Stimulated activated naive CD4-positive, alpha-beta T cell (primary cell): ENCODE measurements around the gene LRRC8C.
A peak's percentile ranks its signal among the peaks of the same experiment; 100 is the strongest.

Experiments used
- DNase-seq, 6 experiments: peaks; one replicate each; lab custom pipeline; 2025; lab: John Stamatoyannopoulos, UW

LRRC8C gene

DNA sequence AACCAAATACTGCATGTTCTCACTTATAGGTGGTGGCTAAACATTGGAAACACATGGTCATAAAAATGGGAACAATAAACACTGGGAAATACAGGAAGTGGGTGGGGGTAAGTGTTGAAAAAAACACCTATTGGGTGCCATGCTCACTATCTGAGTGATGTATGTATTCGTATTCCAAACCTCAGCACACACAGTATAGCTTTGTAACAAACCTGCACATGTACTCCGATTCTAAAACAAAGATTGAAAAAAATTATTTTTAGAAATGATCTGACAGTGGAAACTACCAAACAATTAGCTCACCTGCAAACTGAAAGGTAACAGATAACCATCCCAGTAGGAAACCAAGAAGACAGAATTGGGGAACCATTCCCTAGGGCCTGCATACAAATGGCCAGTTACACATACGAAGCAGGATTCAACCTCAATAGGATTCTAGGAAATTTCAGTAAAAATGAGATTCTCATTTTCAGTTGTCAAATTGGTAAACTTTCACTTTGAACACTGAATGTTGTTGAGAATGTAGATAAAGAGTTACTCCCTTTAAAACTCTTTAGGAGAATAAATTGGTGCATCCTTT, 99.8 kb downstream of the LRRC8C start:
- DNase-seq = no peak

DNA sequence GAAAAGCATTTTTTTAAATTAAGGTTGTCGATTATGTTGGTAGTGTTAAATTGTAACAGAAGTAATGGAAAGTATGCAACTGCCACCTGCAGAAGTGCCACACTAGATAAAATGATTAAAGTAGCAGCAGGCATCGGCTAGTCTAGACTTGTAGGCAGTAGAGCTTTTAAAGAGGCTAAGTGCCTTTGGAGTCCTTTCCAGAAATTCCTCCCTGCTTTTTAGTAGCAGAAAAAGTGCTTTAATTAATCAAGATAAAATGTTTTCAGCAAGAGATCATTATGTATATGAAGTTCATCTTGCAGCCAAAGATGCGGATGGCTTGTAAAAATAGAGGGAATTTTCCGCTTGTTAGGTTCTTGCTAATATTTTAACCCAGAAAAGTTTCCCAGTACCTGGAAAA, 100.8 kb downstream of the LRRC8C start:
- no peak for DNase-seq

DNA sequence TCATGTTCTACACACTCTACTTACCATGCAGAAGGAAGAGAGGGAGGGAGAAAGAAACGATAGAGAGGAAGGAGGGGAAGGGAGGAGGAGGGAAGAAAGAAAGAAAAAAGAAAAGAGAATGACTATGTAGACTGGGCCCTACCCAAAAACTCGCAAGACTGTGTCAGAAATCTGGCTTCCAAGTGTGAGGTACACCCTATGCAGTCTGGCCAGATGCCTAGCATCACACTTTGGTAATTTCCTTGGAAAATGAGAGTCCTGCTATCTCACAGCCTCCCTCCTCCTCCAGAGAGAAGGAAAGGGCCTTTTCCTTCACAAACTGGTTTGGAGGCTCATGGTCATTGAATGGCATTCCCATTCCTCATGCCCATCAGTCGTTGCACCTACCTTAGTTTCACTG, 101.5 kb downstream of the LRRC8C start:
- no peak for DNase-seq

DNA sequence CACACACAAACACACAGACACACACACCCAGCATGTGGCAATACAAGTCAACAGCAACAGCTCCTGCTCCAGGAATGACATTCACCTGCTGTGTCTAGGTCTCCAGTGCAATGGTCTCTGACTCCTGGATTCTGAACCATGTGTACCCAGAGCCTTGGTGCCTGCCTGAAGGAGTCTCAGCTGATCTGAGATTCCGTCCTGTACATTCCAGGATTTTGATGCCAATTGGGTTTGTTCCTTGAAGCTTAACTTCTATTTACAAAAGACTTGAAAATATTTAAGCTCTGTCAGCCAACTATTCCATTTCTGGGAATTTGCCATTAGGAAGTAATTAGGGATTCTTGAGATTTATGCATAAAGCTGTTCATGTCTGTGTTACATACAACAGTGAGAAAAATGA, 102.6 kb downstream of the LRRC8C start:
- DNase-seq = no peak

DNA sequence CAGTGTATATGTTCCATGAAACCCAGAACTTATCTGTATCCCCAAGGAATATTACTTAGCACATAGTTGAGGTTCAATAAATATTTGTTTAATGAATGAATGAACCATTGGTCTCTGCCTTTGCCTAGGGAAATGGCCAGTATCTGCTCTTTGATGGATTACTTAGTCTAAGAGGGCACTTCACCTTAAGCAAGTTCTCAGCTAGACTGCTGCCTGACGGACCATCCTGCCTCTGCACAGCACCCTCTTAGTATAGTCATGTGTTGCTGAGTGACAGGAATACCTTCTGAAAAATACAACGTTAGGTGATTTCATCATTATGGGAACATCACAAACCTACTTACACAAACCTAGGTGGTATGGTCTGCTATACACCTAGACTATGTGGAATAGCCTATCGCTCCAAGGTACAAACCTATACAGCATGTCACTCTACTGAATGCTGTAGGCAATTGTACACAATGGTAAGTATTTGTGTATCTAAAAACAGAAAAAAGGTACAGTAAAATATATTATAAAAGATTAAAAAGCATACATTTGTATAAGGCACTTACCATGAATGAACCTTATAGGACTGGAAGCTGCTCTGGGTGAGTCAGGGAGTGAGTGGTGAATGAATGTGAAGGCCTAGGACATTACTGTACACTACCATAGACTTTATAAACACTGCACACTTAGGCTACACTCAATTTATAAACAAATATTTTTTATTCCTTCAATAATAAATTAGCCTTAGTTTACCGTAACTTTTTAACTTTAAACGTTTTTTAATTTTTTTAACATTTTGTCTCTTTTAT, 104.2 kb downstream of the LRRC8C start:
- DNase-seq = no peak

DNA sequence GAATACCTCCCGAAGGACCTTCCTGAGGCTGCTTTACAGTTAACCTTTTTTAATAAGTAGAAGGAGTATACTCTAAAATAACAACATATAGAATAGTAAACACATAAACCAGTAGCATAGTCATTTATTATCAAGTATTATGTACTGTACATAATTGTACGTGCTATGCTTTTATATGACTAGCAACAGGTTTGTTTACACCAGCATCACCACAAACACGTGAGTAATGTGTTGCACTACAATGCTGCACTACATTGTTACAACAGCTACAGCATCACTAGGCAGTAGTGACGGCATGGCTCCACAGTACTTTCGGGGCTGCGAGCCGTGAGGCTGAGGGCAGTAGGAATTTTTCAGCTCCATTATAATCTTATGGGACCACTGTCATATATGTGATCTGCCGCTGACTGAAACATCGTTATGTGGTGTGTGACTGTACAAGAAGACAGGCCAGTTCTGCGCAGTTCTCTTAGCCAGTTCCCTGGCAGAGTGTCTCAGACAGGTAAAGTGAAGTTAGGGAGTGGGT, 105.1 kb downstream of the LRRC8C start:
- no peak for DNase-seq

DNA sequence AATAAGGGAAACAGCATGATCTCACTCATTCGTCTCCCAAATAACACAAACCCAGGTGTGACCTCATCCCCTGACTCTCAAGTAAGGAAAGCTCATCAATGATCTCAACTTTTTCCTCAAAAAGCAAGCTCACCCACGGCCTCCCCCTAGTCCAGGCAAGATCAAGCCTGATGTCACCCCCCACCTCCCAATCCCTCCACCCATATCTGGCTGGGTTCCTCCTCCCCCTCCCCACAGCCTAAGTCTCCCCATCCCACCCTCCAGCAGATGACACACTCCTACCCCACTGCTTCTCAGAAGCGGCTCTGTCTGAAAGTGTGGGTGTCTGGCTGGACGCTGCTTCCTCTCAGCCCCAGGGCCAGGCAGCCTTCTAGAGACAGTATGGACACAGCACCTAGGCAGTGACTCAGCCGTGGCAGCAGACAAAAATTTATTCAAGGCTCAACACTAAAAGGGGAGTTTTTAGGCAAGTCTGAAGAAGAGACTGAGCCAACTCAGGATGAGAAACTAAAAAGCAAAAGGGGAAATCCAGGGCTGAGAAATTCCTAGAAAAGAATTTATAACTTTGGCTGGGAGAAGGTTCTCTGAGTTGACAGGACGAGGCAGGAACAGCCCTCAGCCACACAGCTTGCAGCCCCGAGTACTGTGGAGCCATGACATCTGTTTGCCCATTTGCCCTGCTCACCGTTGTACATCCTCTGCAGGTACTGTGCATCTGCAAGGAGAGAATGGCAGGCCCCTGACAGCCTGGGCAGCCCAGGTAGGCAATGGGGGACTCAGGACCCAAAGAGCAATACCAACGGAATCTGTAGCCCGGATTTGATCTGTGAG, 106.3 kb downstream of the LRRC8C start:
- no peak for DNase-seq

DNA sequence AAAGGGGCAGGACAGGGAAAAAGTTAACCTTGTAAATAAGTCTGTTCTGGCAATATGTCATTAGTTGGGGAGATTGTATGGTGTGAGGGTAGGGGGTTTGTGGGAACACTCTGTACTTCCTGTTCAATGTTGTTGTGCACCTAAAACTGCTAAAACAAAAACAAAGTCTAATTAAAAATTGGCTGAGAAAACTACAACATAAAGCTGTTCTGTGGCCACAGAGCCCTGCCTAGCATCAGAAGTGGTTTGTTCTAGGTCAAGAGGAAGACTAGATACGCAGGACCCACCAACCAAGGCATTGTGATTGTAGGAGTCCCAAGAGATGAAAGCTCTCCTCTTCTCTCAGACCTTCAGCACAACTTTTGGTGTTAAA, 106.9 kb downstream of the LRRC8C start:
- DNase-seq = no peak

DNA sequence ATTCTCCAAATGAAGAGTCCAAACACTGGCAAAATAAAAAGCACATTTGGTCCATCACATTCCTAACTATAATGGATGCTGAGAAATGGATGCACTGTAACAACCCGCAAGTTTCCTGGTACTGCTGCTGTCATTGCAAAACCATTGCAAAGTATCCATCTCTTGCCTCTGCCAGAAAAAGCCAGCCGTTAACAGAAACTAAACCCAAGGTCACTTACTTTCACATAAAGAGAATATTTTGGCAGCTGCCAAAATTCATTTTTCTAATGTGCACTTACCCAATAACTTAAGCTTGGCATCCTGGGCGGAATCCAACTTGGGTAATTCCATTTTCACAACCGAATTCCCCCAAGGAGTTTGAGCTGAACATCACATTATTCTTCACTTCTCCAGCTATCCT, 110.9 kb downstream of the LRRC8C start:
- DNase-seq = no peak

DNA sequence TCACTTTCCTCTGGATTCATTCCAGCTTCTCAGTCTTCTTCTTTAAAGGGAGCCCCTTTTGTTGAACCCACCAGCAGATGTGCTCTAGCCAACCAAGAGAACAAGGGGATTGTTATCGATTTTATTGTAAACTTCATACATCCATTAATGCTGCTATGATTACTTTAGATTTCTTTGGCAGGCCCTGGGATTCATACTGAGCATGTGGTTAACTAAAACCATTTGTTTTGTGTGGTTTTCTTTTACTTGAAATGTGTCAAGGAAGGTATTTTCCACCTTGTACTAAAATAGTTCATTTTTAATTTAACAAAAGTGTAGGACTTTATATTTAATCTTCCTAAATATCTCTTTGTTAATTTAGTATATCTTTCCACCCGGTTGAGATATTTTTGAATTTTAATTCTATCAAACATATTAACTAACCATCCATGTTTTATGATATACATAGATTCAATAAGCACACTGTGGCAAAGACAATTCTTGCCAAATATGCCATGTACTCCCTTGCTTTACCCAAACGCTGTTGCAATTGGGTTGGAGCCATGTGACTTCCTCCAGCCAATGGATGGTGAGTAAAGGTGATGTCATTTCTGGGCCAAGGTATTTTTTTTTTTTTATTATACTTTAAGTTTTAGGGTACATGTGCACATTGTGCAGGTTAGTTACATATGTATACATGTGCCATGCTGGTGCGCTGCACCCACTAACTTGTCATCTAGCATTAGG, 113.7 kb downstream of the LRRC8C start:
- no peak for DNase-seq

DNA sequence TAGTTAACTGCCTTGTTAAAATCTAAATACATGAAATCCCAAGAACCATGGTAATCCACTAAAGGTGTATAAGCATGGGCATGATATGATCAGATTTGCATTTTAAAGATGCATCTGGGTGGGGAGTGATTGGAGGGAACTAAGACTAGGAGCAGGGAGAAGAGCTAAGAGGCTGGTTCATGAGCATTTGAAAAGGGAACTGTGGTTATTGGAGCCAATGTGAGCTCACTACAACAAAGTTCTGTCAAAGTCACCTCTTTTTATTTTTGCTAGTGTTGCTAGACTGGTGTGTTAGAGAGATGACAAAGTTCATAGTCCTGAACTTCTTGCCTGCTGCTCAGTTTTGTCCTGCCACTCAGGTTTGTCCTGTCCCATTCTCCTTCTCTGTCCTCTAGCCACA, 120.8 kb downstream of the LRRC8C start:
- DNase-seq = no peak

DNA sequence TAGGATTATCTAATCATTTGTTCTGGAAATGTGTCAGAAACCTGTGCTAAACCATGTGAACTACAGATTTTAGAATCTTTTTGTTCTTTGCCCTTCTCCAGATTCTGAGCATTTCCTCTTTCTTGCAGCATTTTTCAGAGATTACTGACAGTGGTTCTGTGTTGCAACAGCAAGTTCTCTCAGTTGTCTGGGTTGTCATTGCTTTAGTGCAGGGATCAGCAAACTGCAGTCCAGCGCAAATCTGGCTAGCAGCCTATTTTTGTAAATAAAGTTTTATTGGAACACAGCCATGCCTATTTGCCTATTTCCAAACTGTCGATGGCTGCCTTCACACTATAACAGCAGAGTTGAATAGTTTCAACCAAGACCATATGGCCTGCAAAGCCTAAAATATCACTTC, 121.6 kb downstream of the LRRC8C start:
- DNase-seq = peak in 2 of 6 experiments; percentile 16 to 23

DNA sequence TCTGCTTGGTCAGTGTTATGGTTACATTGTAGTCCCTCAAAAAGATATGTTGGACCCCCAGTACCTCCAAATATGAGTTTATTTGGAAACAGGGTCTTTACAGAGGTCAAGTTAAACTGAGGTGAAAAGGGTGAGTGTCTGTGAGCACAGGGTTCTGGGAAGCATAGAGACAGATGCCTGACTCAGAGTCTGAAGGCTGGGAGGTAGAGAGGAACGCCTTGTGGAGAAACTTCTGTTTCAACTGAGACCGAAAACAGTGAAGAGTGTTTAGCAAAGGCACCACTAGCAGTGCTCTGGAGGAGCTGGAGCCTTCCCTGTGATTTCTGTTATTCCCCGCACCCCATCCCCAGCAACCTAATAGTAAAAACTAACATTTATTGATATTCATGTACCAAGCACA, 122.7 kb downstream of the LRRC8C start:
- no peak for DNase-seq

DNA sequence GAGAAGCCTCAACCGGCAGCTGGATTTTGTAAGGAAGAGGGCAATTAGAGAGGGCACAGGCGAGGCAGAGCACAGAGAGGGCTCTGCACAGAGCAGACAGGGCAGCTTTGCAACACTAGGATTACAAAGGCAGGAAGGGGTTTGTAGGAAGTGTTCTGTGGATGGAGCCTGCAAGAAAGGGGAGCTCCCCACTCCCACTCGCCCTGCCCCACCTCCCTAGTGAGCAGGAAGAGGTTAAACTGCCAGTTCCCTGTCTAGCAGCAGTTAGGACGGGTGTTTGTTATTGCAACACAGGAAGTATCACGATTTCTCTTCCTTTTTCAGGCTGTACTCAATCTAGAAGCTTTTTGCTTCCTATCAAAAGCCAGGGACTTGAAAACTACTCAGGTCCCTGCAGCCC, 124.6 kb downstream of the LRRC8C start:
- peak in 4 of 6 experiments; percentile 9 to 46 (median 30) for DNase-seq

DNA sequence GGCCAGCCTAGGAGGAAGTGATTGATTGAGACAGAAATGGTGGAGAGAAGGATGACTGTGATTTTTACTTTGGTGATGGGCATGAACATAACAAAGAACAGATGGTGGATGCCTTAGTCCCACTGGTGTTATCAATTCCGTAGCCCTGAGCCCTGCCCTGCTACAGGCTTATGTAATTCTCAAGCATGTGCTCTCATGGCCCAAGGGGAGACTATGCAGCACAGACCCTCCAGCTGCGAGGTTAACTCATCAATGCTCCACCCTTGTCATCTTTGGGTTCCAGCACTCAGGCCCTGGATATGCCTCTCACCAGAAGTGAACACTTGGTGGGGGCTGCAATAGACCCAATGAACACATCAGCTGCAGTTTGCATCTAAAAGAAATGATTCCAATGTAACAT, 125.2 kb downstream of the LRRC8C start:
- DNase-seq = no peak

DNA sequence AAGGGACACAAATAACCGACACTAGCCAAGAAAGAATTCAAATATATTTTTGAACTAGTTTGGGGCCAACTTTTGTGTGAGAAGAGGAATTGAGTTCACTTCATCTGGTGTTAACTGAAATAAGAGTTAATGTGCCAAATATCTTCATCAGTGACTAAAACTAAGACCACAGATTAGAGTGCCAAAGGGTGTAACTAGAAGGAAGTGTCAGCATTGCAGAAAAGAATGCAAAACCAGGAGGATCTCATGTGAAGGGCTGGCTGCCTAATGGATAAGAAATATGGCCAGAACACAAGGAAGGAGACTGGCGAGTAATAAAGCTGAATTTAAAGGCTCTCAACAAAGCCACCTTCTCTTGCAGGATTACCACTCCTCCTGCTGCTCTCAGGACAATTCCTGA, 126.1 kb downstream of the LRRC8C start:
- no peak for DNase-seq

DNA sequence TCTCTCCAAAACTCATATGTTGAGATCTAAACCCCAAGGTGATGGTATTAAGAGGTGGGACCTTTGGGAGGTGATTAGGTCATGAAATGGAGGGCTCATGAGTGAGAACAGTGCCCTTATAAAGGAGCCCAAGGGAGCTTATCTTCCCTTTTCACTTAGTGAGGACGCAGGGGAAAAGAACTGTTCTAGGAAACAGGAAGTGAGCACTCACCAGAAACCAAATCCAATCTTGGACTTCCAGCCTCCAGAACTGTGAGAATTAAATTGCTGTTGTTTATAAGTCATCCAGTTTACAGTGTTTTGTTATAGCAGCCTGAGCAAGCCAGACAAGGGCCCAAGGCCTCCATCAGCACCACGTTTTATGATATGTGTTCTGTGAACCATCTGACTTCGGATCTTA, 127.6 kb downstream of the LRRC8C start:
- DNase-seq = no peak

DNA sequence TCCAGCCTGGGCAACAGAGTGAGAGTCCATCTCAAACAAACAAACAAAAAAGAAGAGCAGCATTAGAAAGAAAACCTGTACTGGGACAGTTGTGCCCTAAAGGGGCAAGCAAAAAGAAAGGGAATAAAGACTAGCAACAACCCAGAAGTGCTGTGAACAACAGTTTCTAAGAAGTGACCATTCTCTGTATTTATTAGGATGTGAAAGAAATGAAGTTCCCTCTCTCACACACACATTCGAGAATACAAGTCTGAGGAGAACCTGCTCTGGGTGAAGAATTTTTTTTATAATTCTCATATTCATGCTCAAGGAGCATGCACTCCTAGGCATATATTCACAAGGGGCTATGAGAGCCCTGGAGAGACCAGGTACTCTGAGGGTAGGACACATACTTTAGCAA, 128.4 kb downstream of the LRRC8C start:
- no peak for DNase-seq

DNA sequence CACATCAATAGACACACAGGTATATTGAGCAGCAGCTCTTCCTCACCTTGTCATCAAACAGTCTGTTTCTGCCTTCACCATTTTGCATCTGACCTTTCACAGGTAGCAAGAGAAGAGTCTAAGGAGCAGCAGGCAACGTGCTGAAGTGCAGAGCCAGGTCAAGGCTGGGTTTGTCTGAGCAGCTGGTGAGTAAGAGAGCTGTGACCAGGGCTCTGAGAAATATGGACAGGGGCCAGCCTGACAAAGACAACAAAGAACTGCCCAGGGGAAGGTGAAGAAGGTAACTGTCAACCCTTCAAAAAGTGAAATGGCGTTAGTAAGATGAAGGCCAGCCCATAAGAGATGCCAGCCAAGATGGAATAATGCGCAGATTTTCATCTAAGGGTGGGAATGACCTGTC, 129.0 kb downstream of the LRRC8C start:
- no peak for DNase-seq

DNA sequence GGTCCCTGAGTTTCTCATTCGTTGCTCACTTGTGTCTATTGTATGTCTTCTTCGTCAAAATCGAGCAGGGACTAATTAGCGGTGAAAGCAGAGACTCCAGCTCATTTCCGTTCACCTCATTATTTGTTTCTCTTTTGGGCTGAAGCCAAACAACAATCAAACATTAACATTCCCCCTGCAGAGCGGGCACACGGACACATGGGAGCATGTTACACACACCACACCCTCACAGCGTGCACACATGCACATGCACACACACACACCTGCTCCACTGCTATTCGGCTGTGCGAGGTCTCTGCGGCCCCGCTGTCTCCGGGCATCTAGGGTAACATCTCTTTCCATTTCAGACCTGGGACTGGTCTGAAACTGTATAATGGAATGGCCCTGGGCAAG, 129.5 kb downstream of the LRRC8C start:
- no peak for DNase-seq

DNA sequence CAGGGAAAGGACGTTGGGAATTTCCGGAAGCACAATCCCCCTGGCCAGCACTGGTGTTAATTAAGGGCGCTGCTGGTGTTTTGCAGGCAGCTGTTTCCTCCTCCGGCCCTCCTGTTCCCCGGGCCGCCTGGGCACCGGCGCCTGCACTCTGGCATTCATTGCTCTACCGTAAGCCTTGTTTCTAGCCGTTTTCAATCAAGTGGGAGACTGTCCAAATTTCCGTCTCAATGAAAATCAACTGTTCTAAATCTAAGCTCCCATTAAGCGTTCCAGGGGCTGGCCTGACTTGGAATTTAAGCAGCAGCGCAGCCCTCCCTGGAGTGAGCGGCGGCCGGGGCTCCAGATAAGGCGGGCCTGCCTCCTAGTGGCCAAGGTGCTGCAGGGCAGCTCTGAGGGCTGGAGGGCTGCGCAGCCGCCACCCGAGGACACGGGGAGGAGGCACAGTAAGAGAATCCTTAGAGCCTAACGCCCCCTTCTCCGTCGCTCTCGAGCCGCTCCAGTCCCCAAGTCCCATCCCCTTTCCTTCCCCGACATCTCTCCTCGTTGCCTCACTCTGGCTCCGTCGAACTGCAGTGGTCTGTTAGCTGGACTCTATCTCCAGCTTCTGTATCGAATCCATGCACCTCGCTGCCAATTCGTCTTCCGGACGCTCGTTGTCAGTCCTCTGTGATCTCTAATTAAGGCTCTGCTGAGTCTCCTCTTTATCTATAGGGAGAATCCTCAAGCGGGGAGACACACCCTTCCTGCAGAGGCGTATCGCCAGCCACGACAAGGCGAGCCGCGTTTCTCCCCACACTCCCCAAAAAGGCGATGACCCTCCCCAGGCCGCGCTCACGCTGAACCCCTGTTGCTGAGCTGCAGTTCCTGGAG, 130.1 kb downstream of the LRRC8C start:
- DNase-seq = peak; percentile 72 to 87 (median 78)
